ENCODE results near the gene NOL12. TPM values are rescaled to one million over a fixed set of nuclear protein-coding genes. Genes with fewer than 3 reads are reported as not detected.

NOL12 gene
- total and polyA plus RNA-seq, 4 donors = 6.9 to 16.5 (median 11.4) TPM

DNA sequence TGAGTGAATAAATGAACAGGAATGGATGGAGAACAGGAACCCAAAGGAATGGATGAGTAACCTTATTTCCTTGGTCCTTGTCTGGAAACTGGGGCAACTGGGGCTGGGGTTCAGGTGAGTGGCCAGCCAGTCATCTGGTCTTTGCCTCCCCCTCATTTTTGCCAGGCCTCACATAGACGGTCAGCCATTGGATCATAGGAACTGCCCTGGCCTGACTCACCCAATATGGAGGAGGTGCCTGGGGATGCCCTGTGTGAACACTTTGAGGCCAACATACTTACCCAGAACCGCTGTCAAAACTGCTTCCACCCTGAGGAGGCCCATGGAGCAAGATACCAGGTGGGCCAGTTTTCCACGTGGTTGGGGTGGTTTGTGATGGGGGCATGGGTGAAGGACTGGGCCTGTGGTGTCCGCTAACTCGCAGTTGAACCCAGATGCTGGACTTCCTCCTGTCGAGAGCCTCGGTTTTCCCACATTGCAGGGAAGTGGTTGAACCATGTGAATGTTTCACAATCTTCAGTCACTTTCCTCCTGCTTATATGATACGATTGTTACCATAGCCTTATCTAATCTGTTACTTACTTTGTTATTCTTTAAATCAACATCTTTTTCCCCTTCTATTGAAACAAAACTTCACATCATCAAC is 15.1 kb downstream of the NOL12 start (continued):
- TF ChIP-seq SP1 (IDR thresholded peaks at IDR 0.05) = no peak
- TF ChIP-seq, protein P1, sequence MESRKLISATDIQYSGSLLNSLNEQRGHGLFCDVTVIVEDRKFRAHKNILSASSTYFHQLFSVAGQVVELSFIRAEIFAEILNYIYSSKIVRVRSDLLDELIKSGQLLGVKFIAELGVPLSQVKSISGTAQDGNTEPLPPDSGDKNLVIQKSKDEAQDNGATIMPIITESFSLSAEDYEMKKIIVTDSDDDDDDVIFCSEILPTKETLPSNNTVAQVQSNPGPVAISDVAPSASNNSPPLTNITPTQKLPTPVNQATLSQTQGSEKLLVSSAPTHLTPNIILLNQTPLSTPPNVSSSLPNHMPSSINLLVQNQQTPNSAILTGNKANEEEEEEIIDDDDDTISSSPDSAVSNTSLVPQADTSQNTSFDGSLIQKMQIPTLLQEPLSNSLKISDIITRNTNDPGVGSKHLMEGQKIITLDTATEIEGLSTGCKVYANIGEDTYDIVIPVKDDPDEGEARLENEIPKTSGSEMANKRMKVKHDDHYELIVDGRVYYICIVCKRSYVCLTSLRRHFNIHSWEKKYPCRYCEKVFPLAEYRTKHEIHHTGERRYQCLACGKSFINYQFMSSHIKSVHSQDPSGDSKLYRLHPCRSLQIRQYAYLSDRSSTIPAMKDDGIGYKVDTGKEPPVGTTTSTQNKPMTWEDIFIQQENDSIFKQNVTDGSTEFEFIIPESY (IDR thresholded peaks at IDR 0.05) = no peak
- TF ChIP-seq, protein P2, sequence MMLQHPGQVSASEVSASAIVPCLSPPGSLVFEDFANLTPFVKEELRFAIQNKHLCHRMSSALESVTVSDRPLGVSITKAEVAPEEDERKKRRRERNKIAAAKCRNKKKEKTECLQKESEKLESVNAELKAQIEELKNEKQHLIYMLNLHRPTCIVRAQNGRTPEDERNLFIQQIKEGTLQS (IDR thresholded peaks at IDR 0.05) = no peak
- no peak for TF ChIP-seq RAD21 (IDR thresholded peaks at IDR 0.05)
- TF ChIP-seq FOXA1 (IDR thresholded peaks at IDR 0.05) = no peak
- TF ChIP-seq HNF4A (conservative IDR thresholded peaks at IDR 0.05) = no peak
- no peak for TF ChIP-seq NR2F2 (IDR thresholded peaks at IDR 0.05)

DNA sequence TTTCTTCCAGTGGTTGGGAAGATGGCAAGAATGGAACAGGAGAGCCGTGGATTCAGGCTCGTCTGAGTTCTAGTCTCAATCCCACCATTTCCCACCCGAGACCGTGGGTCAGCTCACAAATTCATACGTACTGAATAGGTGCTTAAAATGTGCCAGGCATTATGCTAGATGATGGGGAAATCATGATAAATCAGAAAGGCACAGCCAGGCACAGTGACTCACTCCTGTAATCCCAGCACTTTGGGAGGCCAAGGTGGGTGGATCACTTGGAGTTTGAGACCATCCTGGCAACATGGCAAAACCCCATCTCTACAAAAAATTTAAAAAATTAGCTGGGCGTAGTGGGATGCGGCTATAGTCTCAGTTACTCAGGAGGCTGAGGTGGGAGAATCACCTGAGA is 17.8 kb downstream of the NOL12 start:
- 92% methylated on average over 7 of the region's 7 CpGs for WGBS
- H3K27ac ChIP-seq (ENCODE audit: low read depth in 1 of 2, low read length in 2 of 2) = no peak overlapping the region
- DNase-seq (ENCODE audit: low spot score) = no peak
- H3K4me3 ChIP-seq (ENCODE audit: low read depth in 1 of 3, low read length in 3 of 3) = no peak overlapping the region
- H3K9me3 ChIP-seq (ENCODE audit: control insufficient read depth in 4 of 4, low read length in 3 of 4) = no peaks in the 10 kb centered on the region
- H3K9ac ChIP-seq (ENCODE audit: low read depth in 1 of 2, low read length in 2 of 2) = no peak overlapping the region
- no peaks in the 10 kb centered on the region for H3K27me3 ChIP-seq (ENCODE audit: control insufficient read depth in 4 of 4, insufficient read depth in 4 of 4, low read length in 3 of 4)
- H3K36me3 ChIP-seq (ENCODE audit: control insufficient read depth in 4 of 4, insufficient read depth in 3 of 4, low read depth in 1 of 4, low read length in 3 of 4) = peaks cover 0 to 3% (median 0%) of the 10 kb centered on the region in 4 donors
- TF ChIP-seq YY1 (IDR thresholded peaks at IDR 0.05) (no peak), RAD21 (IDR thresholded peaks at IDR 0.05) (no peak), FOXA1 (IDR thresholded peaks at IDR 0.05) (no peak), NR2F2 (IDR thresholded peaks at IDR 0.05) (no peak), SP1 (IDR thresholded peaks at IDR 0.05) (no peak), EGR1 (IDR thresholded peaks at IDR 0.05; ENCODE audit: low read depth in 2 of 2) (no peak), FOXA2 (IDR thresholded peaks at IDR 0.05) (no peak), REST (IDR thresholded peaks at IDR 0.05) (no peak), JUND (IDR thresholded peaks at IDR 0.05) (no peak)
- H3K4me1 ChIP-seq (ENCODE audit: control insufficient read depth in 4 of 4, insufficient read depth in 4 of 4, low read length in 3 of 4) = peaks cover 0 to 6% (median under 1%) of the 10 kb centered on the region in 4 donors

DNA sequence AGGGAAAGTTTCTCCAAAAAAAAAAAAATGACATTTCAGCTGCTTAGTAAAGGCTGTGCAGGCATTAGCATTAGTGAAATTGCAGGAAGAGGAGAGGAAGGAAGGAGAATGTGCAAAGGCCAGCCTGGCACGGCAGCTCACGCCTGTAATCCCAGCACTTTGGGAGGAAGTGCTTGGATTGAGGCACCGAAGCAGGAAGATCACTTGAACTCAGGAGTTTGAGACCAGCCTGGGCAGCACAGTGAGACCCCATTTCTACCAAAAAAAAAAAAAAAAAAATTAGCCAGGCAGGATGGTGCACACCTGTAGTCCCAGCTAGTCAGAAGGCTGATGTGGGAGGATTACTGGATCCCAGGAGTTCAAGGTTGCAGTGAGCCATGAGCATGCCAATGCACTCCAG is 18.5 kb downstream of the NOL12 start:
- H3K9me3 ChIP-seq (ENCODE audit: control insufficient read depth in 4 of 4, low read length in 3 of 4) = no peaks in the 10 kb centered on the region
- H3K27me3 ChIP-seq (ENCODE audit: control insufficient read depth in 4 of 4, insufficient read depth in 4 of 4, low read length in 3 of 4) = no peaks in the 10 kb centered on the region
- no peak overlapping the region for H3K9ac ChIP-seq (ENCODE audit: low read depth in 1 of 2, low read length in 2 of 2)
- no peak for DNase-seq (ENCODE audit: low spot score)
- peaks cover 0 to 6% (median under 1%) of the 10 kb centered on the region in 4 donors for H3K4me1 ChIP-seq (ENCODE audit: control insufficient read depth in 4 of 4, insufficient read depth in 4 of 4, low read length in 3 of 4)
- peaks cover 0 to 3% (median 0%) of the 10 kb centered on the region in 4 donors for H3K36me3 ChIP-seq (ENCODE audit: control insufficient read depth in 4 of 4, insufficient read depth in 3 of 4, low read depth in 1 of 4, low read length in 3 of 4)
- H3K4me3 ChIP-seq (ENCODE audit: low read depth in 1 of 3, low read length in 3 of 3) = no peak overlapping the region
- no peak overlapping the region for H3K27ac ChIP-seq (ENCODE audit: low read depth in 1 of 2, low read length in 2 of 2)
- WGBS = 87% methylated on average over 3 of the region's 3 CpGs
- no peak for TF ChIP-seq CTCF (IDR thresholded peaks at IDR 0.05; ENCODE audit: low read depth, low read length, missing input control)
- TF ChIP-seq RXRA (IDR thresholded peaks at IDR 0.05) = no peak
- TF ChIP-seq RAD21 (IDR thresholded peaks at IDR 0.05) = no peak
- no peak for TF ChIP-seq REST (IDR thresholded peaks at IDR 0.05)
- TF ChIP-seq, protein P3, sequence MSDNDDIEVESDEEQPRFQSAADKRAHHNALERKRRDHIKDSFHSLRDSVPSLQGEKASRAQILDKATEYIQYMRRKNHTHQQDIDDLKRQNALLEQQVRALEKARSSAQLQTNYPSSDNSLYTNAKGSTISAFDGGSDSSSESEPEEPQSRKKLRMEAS (IDR thresholded peaks at IDR 0.05) = no peak
- TF ChIP-seq, protein P2 (IDR thresholded peaks at IDR 0.05) = no peak
- TF ChIP-seq, protein P1 (IDR thresholded peaks at IDR 0.05) = no peak

Measured in liver (tissue), 9 donors.